A549 (cell line): ENCODE measurements around the gene ZNF655.

Experiments
- ESRRA ChIP-seq: fragments of 150-350 bp; IDR thresholded peaks from 2 replicates; pipeline ENCODE4 v1.6.1; 2014; ENCODE audit warnings: mild to moderate bottlenecking, low read length, borderline replicate concordance
- POLR2A ChIP-seq: IDR thresholded peaks from 2 replicates; pipeline ENCODE4 v1.6.1; 2012; ENCODE audit warnings: mild to moderate bottlenecking, low read length
- TF ChIP-seq, protein P1 (sequence below): fragments of >200 bp; sonication (Bioruptor Twin); formaldehyde crosslinking; IDR thresholded peaks from 3 replicates; pipeline ENCODE4 v1.5.1; 2016

DNA sequence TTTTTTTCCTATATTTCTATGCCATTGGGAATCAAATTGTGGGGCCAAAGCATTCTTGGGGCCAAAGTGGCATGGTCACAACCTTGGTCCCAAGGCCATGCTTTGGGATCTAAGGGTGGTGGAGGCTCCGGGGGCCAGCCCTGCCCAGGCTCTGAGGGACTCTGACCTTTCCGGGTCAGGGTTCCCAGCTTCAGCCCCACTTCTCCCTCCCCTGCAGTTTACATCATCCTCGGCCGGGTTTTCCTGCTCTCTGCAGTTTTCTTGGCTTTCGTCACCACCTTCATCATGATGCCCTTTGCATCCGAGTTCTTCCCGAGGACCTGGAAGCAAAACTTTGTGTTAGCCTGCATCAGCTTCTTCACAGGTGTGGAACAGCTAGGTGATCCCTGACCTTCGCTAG, 48.1 kb downstream of the ZNF655 start:
- TF ChIP-seq POLR2A (no peak), ESRRA (no peak)
- TF ChIP-seq, protein P1, sequence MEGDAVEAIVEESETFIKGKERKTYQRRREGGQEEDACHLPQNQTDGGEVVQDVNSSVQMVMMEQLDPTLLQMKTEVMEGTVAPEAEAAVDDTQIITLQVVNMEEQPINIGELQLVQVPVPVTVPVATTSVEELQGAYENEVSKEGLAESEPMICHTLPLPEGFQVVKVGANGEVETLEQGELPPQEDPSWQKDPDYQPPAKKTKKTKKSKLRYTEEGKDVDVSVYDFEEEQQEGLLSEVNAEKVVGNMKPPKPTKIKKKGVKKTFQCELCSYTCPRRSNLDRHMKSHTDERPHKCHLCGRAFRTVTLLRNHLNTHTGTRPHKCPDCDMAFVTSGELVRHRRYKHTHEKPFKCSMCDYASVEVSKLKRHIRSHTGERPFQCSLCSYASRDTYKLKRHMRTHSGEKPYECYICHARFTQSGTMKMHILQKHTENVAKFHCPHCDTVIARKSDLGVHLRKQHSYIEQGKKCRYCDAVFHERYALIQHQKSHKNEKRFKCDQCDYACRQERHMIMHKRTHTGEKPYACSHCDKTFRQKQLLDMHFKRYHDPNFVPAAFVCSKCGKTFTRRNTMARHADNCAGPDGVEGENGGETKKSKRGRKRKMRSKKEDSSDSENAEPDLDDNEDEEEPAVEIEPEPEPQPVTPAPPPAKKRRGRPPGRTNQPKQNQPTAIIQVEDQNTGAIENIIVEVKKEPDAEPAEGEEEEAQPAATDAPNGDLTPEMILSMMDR = no peak
